Dermis blood vessel endothelial cell (primary cell): ENCODE data around the gene GRPEL2. TPM values are rescaled to one million over a fixed set of nuclear protein-coding genes. Genes with fewer than 3 reads are reported as not detected.

Experiments used
- DNase-seq: peaks from one replicate; pipeline ENCODE4 v3.0.0; 2010
- total RNA-seq: library from RNA; depleted of rRNA; stranded (reverse); fragments of >200 nt; gene quantifications from 2 replicates; pipeline ENCODE4 v1.2.3, GENCODE V29; 2014

GRPEL2 gene, protein sequence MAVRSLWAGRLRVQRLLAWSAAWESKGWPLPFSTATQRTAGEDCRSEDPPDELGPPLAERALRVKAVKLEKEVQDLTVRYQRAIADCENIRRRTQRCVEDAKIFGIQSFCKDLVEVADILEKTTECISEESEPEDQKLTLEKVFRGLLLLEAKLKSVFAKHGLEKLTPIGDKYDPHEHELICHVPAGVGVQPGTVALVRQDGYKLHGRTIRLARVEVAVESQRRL
- 44.3 and 61.9 TPM in 2 replicates for total RNA-seq

DNA sequence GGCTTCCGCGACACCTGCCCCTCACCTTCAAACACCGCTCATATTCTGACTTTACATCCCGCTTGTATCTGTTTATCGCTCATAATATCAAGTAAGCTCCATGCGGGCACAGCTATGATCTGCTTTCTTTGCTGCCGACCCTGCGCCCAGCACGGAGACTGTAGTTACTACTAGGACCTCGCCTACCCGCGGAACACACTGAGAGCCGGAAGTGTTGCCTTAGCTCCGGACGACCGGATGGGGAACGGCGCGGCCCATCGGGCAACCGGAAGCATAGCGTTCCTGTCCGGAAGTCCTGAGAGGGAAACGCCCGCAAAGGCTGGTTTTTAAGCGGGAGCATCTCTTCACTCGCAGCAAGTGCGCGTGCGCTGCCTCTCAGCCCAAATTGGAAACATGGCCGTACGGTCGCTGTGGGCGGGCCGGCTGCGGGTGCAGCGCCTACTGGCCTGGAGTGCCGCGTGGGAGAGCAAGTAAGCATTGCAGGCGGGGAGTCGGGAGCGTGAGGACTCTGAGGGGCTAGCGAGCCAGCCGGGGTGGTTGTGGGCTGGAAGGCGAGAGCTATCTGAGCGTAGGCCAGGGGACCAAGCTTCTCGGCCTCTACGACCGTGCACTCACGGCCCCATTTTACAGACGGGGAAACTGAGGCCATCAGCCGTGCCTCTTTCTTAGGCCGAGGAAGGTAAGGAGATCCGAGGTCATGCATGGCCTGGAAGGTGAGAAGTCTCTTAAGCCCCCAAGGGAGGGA, at the start of gene GRPEL2:
GRPEL2 (plus strand) TSS at position 353 of the 745 bp plus-strand sequence; CDS start at position 394, 41 bp downstream.
- DNase-seq: peak; percentile 91

DNA sequence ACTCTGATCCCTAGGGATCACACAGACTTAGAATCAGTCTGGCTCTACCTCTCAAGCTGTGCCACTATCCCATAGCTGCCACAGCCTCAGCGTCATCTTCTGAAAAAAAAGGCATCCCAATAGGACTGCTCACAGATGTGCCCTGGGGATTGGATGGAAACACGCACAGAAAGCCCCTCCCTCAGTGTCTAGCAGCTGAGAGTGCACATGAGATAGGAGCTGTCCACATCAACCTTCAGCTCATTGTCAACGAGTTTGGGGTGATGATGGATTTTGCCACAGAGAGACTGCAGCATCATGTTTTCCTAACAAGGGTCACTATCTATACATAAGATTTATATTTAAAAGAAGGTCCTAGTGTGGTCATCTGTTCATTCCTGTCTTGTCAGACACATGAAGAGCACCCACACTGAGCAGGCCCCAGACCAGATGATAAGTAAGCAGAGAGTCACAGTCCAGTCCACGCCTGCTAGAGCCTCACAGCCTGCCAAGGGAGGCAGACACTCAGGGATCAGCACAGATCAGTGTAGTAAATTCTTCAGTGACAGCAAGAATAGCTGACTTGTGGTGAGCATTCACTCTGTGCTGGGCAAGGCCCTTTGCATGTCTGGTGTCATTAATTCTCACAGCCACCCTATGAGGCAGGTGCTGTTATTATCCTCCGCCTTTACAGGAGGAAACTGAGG, 47.8 kb upstream of the GRPEL2 start:
- DNase-seq: no peak

DNA sequence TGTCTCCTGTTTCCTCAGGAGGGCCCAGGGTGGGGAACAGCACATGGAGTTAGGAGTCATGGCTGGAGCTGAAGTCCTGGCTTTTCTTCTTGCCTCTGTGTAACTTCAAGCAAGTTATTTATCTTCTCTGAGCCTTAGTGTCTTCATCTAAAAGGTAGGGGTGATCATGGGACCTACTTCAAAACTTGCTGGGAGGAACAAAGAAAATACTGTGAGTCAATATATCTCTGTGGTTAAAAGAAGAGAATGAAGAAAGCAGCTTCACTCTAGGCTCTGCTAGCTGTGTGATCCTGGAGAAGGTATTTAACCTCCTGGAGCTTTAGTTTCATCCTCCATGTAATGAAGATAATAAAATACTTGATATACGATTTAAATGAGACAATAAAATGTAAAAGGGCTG, 47.1 kb upstream of the GRPEL2 start:
- no peak for DNase-seq

DNA sequence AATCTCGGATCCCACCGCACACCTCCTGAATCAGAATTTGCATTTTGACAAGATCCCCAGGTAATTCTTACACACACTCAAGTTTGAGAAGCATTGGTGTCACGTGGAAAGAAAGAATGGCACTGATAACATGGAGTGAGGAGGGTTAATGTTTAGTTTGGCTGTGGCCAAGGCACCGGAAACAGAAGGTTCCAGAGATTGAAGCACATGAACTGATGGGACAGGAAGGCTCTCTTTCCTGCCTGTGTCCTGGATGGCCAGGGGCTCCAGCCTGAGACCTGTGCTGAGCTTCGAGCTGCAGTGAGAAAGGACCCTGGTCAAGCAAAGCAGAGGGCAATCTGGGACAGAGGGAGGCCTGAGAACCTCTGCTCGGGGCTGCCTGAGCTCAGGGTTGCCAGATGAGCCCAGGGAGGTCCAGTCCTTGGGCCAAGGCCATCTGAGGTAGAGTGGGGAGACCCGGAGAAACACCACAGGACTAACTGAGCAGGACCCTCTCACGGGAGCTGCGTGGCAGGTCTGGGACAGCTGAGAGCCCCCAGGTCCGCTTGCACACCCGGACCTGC, 46.4 kb upstream of the GRPEL2 start:
- DNase-seq: peak; percentile 97

DNA sequence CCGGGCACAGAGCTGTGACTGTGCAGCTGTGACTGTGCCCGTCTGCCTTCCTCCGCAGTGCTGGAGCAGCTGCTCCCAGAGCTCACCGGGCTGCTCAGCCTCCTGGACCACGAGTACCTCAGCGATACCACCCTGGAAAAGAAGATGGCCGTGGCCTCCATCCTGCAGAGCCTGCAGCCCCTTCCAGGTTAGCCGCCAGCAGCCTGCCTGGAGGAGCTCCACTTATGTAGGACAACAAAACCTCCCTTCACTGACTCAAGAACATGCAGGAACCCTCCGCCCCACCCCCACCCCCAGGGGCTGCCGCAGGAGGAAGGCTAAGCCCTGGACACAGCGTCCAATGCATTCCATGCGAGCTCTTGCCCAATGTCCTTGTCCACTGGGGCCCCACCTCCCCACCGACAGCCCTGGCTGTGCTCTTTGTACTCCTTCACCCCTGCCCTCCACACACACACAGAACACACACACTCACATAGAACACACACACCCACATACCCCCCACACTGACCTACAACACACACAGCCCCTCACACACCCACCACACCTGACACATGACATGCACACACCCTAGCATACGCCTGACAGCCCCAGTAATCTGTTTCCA, 45.7 kb upstream of the GRPEL2 start:
- DNase-seq: no peak

DNA sequence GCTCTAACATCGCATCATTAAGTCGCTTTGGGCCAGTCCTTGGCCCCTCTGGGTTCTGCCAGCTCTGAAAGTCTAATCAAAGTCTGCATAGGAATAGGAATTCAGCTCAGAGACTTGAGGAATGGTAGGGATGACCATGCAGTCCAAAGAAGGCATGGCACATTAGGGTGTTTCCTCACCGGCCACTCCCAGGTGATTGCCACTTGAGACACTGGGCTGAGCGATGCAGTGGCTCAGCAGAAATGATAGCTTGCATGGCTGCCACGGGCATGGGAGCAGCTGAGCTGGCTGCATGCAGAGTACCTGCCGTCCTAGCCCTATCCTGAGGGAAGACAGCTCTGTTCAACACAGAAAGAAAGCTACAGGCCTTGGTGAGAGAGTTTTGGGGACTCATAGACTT, 44.9 kb upstream of the GRPEL2 start:
- DNase-seq: no peak

DNA sequence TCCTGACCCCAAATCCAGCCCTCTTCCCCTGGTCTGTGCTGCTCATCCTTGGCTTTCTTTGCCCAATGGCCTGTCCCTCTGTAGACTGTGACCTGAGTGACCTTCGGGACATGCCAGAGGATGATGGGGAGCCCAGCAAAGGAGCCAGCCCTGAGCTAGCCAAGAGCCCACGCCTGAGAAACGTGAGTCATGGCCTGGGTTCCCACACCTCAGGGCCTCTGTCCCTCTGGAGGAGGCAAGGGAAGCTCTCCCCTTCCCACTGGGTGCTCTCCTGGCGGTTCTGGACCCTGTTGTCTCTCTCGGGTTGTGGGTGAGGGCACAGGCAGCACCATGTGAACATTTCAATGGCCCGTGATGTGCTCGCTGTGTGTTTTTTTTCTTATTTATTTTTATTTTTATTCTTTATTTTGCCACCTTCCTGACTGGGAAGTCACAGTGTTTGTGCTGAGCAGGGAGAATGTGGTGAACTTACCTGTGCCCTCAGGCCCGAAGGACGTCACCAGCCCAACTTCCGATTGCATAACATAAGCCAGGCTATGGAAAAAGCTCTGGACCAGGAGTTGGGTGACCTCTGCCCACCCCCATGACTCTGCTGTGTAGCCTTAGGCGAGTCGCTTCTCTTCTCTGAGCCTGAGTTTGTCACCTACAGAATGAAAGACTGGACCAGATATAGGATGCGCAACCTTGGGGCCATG, 44.1 kb upstream of the GRPEL2 start:
- no peak for DNase-seq

DNA sequence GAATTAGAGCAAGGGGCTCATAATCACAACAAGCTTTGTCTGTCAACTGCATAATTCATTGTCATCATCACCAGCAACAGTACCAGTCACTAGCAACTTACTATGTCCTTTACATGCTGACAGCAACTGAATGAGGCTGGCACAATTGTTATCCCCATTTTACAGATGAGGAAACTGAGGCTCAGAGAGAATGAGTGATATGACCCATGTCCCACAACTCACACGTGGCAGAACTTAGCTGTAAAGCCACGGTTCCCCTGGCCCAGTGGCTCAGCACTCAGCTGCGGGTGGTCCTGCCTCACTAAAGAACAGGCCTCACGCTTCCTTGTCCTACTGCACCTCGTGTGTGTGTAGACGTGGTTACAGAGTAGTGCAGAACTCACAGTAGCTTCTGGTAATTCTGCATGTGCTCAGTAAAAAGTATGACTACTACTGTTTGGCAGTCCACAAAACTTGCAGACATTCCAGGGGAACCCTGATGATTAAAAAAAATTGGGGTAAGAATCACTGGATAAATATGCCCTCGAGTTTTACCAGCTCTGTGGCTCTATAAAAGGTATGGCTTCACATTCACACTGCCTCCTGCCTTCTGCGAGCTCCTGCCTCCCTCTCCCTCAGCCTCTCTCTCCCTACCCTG, 43.4 kb upstream of the GRPEL2 start:
- DNase-seq: no peak

DNA sequence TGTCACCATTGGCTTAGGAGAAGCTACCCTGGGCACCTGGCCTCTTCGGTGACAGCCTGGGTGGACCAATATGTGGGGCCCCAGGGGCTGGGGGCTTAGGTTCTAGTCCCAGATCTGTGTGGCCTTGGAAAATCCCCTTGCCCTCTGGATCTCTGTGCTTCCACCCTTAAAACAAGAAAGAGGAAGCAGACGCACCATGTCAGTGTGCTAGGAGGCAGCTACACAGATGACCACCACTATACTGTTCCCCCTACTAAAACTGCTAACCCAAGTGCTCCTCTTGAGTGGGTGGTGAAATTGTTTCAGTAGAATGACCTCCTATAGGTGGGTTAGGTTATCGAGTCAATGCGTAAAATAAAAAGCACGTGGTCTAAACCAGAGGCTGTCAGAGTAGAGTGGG, 42.7 kb upstream of the GRPEL2 start:
- DNase-seq: no peak

DNA sequence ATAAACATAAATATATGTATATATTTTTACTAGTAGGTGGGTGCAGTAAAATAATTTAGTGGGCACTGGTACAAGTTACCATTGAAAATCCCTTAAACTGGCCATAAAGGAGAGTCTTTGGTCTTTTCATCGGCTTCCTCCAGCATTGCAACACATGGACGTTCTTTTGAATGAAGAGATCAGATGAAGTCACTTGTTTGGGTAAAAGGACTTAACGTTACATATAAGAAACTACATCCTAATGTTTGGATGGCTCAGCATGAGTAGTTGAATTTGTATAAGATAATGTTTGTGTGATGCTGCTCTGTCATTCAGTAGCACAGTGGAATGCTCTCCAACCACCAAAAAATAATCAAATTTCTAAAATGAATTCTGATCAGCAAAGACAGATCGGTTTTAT, 42.1 kb upstream of the GRPEL2 start:
- DNase-seq: no peak

DNA sequence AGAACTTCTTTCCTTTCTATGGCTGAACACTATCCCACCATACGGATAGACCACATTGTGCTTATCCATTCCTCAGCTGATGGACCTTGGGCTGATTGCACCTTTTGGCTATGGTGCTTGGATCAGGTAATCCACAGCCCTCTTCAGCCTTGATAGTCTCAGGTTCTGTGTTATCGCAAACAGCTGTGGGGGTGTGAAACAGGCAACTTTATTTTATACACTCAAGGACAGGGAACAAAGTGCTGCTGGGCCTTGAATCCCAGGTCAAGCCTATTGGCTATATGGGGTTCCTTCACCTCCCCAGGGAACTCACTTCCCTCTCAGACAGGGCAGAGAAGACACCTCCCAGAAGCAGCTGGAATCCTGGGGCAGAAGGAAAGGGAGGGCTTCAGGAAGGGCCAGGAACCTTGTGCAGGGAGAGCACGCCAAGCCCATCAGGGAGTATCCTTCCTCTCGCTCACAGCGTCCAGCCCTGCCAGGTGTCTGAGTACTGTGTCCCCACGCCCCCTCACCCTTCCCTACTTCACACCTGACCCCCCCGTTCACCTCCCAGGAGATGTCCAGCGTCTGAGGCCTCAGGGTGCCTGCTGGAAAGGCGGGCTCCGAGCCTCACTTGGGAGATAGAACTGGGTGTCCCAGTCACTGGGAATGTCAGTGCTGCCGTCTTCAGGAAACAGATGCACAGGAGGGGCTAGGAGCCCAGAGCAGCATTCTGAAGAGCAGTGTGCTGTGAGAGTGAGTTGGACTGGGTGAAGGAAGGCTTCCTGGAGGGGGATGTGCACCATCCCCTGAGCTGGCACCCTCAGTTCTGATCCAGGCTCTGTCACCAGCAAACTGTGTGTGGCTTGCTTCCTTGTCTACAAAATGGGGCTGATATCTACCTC, 40.9 kb upstream of the GRPEL2 start:
- DNase-seq: peak; percentile 68

DNA sequence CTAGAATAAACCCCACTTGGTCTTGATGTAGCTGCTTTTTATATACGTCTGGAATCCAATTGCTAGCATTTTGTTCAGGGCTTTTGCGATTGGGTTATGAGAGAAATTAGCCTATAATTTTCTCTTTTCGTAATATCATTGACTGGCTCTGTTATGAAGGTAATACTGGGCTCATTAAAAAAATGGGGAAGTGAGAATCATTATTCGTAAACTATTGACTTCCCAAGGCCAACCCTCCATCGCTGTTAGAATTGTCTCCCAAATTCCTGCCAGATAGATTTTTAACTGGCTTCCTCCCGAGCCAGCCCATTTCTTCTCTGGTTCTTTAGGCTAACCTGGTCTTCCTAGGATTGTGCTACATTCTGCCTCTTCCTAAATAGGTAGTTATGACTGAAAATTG, 35.9 kb upstream of the GRPEL2 start:
- DNase-seq: no peak

DNA sequence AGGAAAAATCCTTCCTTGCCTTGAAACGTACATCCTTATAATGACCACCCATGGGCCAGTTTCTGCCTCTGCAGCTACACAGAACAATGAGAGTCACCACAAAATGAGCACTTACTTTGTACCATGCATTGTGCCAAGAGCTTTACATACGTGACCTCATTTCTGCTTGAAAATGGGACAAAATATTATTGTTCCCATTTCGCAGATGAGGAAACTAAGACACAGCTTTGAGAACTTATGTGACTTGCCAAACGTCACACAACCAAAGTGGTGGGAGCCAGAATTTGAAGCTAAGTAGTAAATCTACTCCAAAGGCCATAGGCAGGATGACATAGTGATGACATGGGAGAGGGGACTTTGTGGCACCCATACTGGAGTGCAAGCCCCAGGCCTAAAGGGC, 34.8 kb upstream of the GRPEL2 start:
- DNase-seq: peak; percentile 66

DNA sequence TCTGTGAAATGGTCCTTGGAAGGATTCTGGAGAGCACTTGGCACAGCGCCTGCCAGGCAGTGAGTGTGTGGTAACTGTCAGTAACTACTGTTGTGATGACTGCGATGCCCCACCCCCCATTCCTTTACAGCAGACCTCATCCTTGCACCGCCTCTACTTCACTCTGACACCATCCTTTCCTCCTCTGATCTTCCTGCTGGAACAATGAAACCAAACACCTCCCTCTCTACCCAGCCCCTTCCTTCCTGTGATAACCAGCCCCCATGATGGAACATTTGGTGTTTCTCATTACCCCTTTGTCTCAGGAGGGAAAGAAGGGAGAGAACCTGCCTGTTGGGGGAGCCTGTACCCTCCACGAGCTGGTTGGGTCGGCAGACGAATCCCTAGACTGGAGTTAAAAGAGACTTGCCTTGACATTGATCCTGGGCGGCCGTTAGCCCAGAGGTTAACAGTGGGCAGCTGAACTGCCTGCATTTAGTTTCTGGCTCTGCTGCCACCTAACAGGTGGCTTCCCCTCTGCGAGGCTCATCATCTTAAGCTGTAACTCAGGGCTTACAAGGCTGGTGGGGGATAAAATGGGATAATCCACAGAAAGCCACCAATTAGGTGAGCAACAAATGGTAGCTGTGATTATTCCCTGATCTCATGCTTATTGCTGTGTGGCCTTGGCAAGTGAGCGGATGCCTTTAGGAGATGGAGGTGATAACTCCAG, 34.2 kb upstream of the GRPEL2 start:
- peak; percentile 95 for DNase-seq

DNA sequence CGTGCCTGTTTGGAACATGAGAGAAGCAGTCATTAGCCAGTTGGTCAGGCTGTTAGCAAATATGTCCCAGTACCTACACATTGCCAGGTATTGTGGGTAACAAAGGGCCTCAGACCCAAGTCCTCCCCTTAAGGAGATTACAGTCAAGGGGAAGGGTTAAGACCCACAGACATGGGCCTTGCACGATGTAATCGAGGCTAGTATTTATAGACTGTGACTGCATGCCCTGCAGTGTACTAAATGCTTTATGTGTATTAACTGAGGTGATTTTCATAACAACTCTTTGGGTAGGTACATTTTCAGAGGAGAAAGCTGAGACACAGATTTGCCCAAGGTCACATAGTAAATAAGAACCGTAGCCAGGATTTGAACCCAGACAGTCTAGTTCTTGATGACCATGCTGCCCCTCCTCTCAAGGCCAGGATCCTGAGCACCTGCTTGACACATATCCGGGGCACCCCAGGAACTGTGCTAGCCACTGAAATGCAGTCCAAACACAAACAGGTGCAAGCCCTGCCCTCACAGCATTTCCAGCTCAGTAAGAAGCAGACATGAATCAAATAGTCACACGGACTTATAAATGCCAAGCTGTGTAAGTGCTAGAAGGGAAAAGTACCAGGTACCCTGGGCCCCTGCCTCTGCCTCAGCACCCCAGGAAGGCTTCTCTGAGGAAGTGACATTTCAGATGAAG, 32.0 kb upstream of the GRPEL2 start:
- DNase-seq: no peak

DNA sequence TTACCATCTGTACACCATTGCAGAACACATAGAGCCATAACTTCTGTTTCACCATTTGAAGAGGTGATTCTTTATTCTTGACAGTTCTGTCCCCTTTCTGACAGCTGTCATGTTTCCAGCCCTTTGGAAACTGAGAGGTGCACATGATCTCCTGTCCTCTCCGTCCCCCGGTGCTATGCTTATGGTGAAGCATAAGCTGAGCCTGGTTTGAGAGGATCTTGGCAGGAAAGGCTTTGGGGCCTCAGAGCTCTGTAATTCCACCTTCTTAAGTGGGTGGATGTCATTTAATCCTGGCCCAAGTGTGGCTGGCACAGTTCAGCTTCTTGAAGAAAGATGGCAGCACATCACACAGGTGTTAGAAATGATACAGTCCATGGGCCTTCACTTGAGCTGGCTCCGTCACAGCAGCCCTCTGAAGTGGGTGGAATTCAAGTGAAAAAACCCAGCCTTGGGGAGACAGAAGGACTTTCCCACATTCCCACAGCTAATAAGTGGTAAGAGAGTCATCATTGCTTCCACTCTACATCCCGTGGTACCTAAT, 30.7 kb upstream of the GRPEL2 start:
- no peak for DNase-seq

DNA sequence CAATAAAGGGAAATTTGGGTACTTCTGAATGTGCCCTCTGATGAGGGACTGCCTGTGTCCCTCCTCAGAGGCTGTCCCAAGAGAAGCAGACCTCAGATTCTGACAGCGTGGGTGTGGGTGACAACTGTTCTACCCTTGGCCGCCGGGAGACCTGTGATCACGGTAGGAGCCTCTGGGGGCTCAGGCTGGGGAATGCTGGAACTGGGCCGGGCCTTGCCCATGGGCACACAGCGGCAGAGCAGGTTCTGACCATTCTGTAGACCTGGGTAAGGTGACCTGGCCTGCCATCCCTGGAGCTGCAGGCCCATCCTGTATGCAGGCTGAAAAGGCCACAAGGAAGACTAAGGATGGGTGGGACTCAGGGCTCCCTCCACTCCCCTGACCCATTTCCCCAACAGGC, 29.5 kb upstream of the GRPEL2 start:
- DNase-seq: no peak

DNA sequence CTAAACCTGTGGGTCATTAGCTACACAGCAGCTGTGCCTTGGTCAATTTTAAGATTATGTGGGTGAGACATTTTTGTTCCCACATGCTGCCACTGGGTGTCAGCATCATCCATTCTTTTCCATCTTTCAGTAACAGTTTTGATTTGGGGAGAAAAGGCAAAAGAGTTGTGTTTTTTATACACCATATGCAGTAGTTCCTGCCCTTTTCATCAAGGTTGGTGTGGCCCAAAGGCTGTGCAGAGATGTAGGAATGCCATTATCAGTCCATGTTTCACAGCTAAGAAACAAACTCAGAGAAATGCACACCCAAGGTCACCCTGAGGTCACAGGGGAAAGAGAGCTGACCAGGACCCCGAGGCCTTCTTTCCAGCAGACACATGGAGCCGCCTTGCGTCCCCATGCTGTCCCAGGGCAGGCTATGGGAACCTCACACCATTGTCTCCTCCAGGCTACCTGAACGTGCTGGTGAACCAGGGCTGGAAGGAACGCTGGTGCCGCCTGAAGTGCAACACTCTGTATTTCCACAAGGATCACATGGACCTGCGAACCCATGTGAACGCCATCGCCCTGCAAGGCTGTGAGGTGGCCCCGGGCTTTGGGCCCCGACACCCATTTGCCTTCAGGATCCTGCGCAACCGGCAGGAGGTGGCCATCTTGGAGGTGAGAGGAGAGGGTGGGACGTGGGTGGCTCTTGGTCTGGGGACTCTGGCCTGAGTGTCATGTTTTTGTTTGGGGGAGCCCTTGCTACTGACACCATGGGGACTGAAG, 27.8 kb upstream of the GRPEL2 start:
- peak; percentile 75 for DNase-seq

DNA sequence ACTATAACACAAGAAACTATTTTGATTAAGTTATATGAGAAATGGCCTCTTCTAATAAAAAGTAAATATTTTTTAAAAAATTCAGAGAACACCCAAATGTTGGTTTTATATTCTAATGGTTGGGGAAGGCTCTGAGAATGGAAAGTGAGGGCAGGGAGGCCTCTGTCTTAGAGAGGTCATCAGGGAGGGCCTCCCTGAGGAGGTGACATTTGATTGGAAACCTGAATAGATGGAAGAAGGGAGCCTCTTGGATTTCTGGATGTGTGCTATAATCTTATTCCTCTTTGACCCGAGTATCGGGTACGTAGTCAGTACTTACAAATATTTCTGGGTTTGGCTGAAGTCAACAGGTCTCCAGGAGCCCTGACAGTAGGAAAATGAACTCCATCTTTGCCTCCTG, 26.1 kb upstream of the GRPEL2 start:
- no peak for DNase-seq
